IPS DF 4.7 (cell line): Measurements from ENCODE around the gene KIF21B.

Source experiments
- DNase-seq: peaks from one replicate; pipeline ENCODE4 v3.0.0-alpha.2; 2013; ENCODE audit warnings: low spot score; ENCODE audit errors: extremely low read depth

The KIF21B gene

DNA sequence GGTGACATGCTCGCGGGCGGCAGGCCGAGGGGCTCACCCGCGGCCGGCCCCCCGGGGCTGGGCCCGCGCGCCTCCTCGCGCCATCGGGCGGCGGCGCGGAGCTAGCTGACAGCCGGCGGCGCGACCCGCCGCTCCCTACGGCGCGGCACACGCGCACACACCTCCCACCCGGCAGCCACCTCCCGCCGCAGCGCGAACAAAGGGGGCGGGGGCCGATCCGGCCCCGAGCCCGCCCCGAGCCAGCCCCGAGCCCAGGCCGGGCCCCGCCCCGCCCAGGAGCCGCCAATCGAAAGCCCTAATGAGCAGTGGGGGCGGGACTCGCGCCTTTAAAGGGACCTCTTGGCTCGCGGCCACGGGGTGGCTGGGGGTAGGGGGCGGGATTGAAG, at the start of gene KIF21B:
TSS of gene KIF21B (minus strand) at position 198 of the 386 bp plus-strand sequence. CDS start 331 bp downstream, outside the sequence.
- no peak for DNase-seq

DNA sequence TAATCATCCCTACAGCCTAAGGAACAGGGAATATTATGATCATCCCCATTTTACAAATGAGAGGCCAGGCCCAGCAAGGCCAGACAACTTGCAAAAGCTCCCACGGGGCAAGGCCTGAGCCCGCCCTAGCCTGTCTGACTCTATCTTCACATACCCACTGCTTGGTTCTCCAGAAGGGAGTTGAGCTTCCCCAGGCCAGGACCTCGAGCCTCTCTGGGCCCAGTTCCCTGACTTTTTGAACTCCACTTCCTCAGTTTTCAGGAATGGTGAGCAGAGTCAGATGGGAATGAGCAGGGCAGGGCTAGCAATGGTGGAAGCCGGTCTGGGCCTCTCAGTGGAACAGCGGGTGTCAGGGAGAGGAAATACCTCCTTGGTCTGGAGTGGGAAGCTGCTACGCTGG, 49.4 kb upstream of the KIF21B start:
- no peak for DNase-seq

- no peak for DNase-seq
Measured at GRCh38 chr1:201072149-201072548, 48.6 kb upstream of the KIF21B start.

DNA sequence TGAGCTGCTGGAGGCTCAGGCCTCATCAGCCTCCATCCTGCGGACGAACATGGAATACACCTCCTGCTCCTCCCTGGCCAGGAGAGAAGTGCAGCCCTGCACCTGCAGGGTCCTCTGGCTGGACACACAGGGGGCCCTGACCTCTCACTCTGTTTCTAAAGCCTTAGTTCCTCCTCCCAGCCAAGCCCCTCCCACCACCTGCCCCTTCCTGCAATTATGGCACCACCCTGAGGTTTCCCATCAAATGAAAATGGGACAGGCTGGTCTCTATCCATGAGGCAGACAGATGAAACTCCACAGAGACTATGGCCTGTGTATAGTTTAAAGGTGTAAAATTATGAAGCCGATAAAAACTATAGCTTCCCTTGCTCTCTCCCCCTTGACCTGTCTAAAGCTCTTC, 46.1 kb upstream of the KIF21B start:
- no peak for DNase-seq

GRCh38 chr1:201068976-201069375, 45.5 kb upstream of the KIF21B start:
- DNase-seq = no peak

DNA sequence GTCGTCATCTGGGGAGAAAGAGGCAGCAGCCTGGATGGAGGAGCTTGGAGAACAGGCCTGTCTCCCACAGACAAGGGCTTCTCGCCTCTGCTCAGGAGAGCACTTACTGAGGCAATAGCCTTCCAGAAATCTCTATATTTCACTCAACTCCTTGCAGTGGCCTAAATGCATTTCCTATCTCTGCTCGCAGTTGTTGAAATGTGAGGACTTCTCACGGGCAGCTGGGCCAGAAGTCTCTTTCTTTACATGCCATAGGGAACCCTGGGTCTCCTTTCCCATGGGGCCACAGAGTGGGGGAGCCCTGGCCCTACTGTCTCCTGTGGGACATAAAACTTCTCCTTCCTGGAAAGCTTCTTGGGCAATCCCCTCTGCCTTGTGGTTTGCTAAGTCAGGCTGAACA, 43.5 kb upstream of the KIF21B start:
- no peak for DNase-seq

DNA sequence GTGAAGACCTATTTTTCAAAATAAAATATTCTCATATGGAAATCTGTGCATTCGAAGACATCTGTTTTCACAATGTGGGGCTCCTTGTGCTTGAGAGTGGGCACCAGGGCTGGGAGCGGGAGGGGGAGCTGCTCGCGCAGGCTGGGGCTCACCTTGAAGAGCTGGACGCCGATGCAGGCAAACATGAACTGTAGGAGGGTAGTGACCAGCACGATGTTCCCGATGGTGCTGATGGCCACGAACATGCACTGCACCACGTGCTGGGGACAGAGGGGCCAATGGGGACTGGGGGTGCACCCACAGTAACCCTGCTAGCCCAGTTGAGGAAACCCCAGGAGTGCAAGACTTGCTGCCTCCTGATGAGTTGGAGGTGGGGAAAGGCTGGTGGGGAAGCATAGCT, 42.2 kb upstream of the KIF21B start:
- no peak for DNase-seq

GRCh38 chr1:201064806-201065205, 41.3 kb upstream of the KIF21B start:
- no peak for DNase-seq

DNA sequence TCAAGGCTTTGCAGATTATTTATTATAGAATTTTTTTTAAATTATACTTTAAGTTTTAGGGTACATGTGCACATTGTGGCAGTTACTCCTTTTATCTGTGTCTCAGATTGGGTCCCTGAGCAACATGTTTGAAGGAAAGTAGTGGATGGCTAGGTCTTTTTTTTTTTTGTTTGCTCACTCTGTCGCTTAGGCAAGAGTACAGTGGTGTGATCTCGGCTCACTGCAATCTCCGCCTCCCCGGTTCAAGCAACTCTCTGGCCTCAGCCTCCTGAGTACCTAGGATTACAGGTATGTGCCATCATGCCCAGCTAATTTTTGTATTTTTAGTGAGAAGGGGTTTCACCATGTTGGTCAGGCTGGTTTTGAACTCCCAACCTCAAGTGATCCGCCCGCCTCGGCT, 39.6 kb upstream of the KIF21B start:
- no peak for DNase-seq

GRCh38 chr1:201062511-201063091, 39.1 kb upstream of the KIF21B start:
- no peak for DNase-seq

DNA sequence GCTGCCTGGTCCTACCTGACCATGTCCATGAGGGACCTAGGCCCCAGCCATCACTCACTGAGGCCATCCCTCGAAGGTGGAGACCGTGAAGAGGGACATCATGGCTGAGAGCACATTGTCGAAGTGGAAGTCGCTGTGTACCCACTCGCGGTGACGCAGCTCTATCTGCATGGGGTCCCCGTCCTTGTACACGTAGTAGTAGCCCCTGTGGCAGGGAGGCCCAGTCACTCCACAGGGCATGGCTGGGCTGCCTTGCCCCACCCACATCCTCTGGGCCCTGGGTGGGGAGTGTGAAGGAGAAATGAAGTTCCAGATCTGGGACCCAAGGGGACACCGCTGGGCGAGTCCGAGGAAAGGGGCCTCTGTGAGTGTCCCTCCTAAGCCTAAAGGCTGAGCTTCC, 38.4 kb upstream of the KIF21B start:
- DNase-seq = no peak

GRCh38 chr1:201061049-201061448, 37.5 kb upstream of the KIF21B start:
- no peak for DNase-seq

GRCh38 chr1:201060586-201060985, 37.1 kb upstream of the KIF21B start:
- DNase-seq = no peak

GRCh38 chr1:201059871-201060555, 36.5 kb upstream of the KIF21B start:
- DNase-seq = no peak

- DNase-seq = no peak
Measured at GRCh38 chr1:201059401-201059800, 35.9 kb upstream of the KIF21B start.

DNA sequence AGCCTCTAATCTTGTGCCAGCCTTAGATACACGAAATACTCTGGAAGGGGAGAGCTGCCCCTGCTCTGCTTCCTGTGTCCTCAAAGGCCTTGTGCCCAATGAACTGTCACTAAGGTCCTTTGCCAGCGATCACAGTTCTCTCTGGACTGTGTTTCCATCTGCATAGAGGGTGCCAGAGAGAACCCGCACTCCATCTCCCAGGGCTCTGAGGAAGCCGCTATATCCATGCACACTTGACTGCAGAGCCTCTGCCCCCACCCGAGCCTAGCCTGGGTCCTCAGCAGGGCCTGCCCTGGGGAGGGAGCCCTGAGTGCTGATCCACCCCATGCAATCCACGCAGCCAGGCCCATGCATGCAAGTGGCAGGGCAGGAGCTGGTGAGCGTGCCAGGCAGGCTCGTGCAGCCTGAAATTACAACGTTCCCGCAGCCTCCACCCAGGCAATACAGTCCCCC, 30.6 kb upstream of the KIF21B start:
- DNase-seq = no peak

GRCh38 chr1:201053155-201053860, 29.8 kb upstream of the KIF21B start:
- no peak for DNase-seq

GRCh38 chr1:201051399-201051798, 27.9 kb upstream of the KIF21B start:
- DNase-seq = no peak

GRCh38 chr1:201050515-201051277, 27.2 kb upstream of the KIF21B start:
- DNase-seq = no peak

- no peak for DNase-seq
Measured at GRCh38 chr1:201049248-201049831, 25.8 kb upstream of the KIF21B start.

DNA sequence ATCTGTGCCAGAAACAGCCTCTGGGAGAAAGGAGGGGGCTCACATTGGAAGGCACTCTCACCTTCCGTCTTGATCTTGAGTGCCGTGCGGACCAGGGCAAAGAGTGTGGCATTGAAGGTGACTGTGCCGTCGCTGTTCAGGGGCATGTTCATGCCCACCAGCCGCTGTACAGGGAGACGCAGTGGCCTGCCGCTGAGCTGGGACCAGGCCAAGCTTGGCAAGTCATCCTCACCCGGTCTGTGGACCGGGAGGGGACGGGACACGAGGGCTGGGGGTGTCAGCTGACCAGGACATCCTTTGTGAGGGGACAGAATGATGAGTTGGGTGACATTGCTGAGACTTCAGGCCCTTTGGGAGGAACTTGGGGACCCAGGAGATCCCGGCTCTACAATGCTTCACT, 25.0 kb upstream of the KIF21B start:
- DNase-seq = no peak

DNA sequence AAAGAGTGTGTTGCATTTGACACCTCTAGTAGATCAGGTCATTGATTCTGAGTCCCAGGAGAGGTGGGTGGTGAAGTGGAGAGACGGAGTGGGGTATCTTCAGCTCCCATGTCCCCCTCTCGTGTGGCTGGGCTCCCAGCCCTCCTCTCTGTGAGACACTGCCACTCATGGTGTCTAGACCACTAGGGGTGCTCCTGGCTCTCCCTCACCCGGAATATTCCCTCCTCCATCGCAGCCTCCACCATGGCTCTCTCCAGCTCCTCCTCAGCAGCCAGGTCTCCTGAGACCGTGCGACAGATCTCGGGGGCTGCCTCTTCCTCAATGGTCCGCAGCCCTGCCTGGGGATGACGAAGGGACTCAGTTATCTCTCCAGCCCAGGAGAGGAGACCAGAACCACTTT, 20.6 kb upstream of the KIF21B start:
- no peak for DNase-seq
